ENCODE measurements around the gene DPP6. TPM values are rescaled to one million over a fixed set of nuclear protein-coding genes. Genes with fewer than 3 reads are reported as not detected.

The DPP6 gene
- total RNA-seq, 4 donors from 2014 or later: 1.8 to 33.7 (median 6.4) TPM

- intact Hi-C loops (cut with DNase I; ENCODE audit: low total_unique reads) (no loop called here), in situ Hi-C loops (cut with MboI; ENCODE audit: low pct_ligation_motif_present in 1 of 4, low pct_unique_long_range_greater_than_20kb in 1 of 4, low sequenced_read_pairs in 3 of 4) (no loop called here)
- Histone ChIP-seq H3K36me3 (no peaks in the 10 kb centered on the region), H3K4me3 (no peak overlapping the region), H3K27me3 (no peaks in the 10 kb centered on the region), H3K9me3 (no peaks in the 10 kb centered on the region), H3K4me1 (no peaks in the 10 kb centered on the region), H3K27ac (no peak overlapping the region)
- TF ChIP-seq CTCF (IDR thresholded peaks at IDR 0.05) (no peak), POLR2A (IDR thresholded peaks at IDR 0.05) (no peak), POLR2AphosphoS5 (IDR thresholded peaks at IDR 0.05) (no peak), EP300 (IDR thresholded peaks at IDR 0.05; ENCODE audit: low read depth) (no peak)
- WGBS, 2 donors (ENCODE audit: low coverage in 1 of 2): 66 to 67% methylated on average over 5 of the region's 5 CpGs
- DNase-seq: no peak
These were observed 423.7 kb downstream of the DPP6 start for GRCh38 chr7:154475864-154476263.

GRCh38 chr7:154480817-154481216, 428.6 kb downstream of the DPP6 start:
- no peak for DNase-seq
- H3K36me3 ChIP-seq: no peaks in the 10 kb centered on the region
- no peak for TF ChIP-seq POLR2AphosphoS5 (IDR thresholded peaks at IDR 0.05)
- no peak for TF ChIP-seq CTCF (IDR thresholded peaks at IDR 0.05)
- TF ChIP-seq POLR2A (IDR thresholded peaks at IDR 0.05): no peak
- no peak for TF ChIP-seq EP300 (IDR thresholded peaks at IDR 0.05; ENCODE audit: low read depth)
- H3K27ac ChIP-seq: no peak overlapping the region
- no peaks in the 10 kb centered on the region for H3K9me3 ChIP-seq
- in situ Hi-C loops (cut with MboI; ENCODE audit: low pct_ligation_motif_present in 1 of 4, low pct_unique_long_range_greater_than_20kb in 1 of 4, low sequenced_read_pairs in 3 of 4) (no loop called here), intact Hi-C loops (cut with DNase I; ENCODE audit: low total_unique reads) (no loop called here)
- H3K27me3 ChIP-seq: no peaks in the 10 kb centered on the region
- 59 to 93% methylated on average over 2 to 6 of the region's 6 CpGs for WGBS, 2 donors (ENCODE audit: low coverage in 1 of 2)
- H3K4me1 ChIP-seq: no peaks in the 10 kb centered on the region
- no peak overlapping the region for H3K4me3 ChIP-seq

GRCh38 chr7:154482863-154483262, 430.7 kb downstream of the DPP6 start:
- in situ Hi-C loops (cut with MboI; ENCODE audit: low pct_ligation_motif_present in 1 of 4, low pct_unique_long_range_greater_than_20kb in 1 of 4, low sequenced_read_pairs in 3 of 4): no loop called here
- WGBS, 2 donors (ENCODE audit: low coverage in 1 of 2): 78 to 83% methylated on average over 5 to 11 of the region's 11 CpGs
- no peaks in the 10 kb centered on the region for H3K36me3 ChIP-seq
- no peak overlapping the region for H3K27ac ChIP-seq
- no peaks in the 10 kb centered on the region for H3K4me1 ChIP-seq
- H3K27me3 ChIP-seq: no peaks in the 10 kb centered on the region
- H3K4me3 ChIP-seq: no peak overlapping the region
- intact Hi-C loops (cut with DNase I; ENCODE audit: low total_unique reads): no loop called here
- no peak for DNase-seq
- TF ChIP-seq POLR2A (IDR thresholded peaks at IDR 0.05) (no peak), CTCF (IDR thresholded peaks at IDR 0.05) (no peak), EP300 (IDR thresholded peaks at IDR 0.05; ENCODE audit: low read depth) (no peak), POLR2AphosphoS5 (IDR thresholded peaks at IDR 0.05) (no peak)
- H3K9me3 ChIP-seq: no peaks in the 10 kb centered on the region

GRCh38 chr7:154484406-154484805, 432.2 kb downstream of the DPP6 start:
- in situ Hi-C loops (cut with MboI; ENCODE audit: low pct_ligation_motif_present in 1 of 4, low pct_unique_long_range_greater_than_20kb in 1 of 4, low sequenced_read_pairs in 3 of 4): no loop called here
- TF ChIP-seq POLR2A (IDR thresholded peaks at IDR 0.05) (no peak), POLR2AphosphoS5 (IDR thresholded peaks at IDR 0.05) (no peak), EP300 (IDR thresholded peaks at IDR 0.05; ENCODE audit: low read depth) (no peak), CTCF (IDR thresholded peaks at IDR 0.05) (no peak)
- no peaks in the 10 kb centered on the region for H3K9me3 ChIP-seq
- H3K36me3 ChIP-seq: no peaks in the 10 kb centered on the region
- DNase-seq: no peak
- H3K4me1 ChIP-seq: no peaks in the 10 kb centered on the region
- no peak overlapping the region for H3K27ac ChIP-seq
- 61 to 65% methylated on average over 3 to 7 of the region's 7 CpGs for WGBS, 2 donors (ENCODE audit: low coverage in 1 of 2)
- intact Hi-C loops (cut with DNase I; ENCODE audit: low total_unique reads): no loop called here
- no peak overlapping the region for H3K4me3 ChIP-seq
- H3K27me3 ChIP-seq: no peaks in the 10 kb centered on the region

All from transverse colon (tissue), 4 donors.